CMK (cell line): ENCODE data around the gene PRKAR1A.
"Not testable (repeated sequence)": the region's sequence is repeated elsewhere in the genome, so short reads cannot be mapped to it uniquely, and the experiment has no call there.

Experiments used
- DNase-seq: peaks from one replicate; pipeline ENCODE4 v3.0.0-alpha.2; 2010; ENCODE audit warnings: low read depth

PRKAR1A gene

DNA sequence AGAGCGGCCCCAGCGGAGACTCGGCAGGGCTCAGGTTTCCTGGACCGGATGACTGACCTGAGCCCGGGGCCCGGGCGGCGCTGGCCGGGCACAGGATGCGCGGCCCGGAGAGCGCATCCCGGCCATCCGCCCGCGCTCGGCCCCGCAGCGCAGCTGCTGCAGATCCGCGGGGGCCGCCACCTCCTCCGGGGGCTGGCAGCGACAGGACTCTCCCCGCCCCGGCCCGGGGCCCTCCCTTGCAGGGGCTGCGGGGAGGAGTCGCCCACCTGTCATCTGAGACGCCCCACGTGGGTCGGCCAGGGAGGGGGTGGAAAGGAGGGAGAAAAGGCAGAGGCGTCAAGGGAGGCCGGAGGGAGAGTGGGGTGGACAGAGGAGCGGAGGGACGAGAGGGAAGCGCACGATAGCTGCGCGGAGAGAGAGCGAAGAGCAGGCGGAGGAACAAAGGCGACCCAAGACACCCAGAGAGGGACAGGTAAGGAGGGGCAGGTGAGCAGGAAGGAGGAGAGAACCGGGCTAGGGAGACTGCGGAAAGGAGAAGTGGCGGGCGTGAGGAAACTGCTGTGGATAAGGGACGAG is 471 bp upstream of the PRKAR1A start:
- peak; percentile 21 for DNase-seq

DNA sequence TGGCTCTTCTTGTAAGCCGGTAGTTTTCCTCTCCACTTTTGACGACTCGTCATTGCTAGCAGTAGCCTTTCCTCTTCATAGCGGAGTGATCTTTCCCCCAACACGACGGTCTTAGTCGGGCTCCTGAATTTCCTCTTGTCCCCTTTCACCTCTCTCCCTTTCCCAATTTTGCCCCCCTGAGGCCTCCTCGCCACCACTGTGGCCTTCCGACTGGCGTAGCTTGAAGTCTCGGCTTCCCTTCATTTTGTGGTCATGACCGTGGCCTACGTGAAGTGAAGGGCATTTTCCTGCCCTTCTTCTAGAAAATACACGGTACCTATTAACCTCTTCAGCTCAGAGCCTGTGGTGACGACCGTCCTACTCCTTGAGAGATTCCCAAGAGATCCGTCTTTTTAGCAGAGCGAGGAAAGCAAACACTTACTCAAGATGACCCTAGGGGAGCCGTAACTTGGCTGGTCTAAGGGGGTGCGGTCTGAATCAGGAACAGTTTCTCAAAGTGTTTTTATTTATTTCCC is 787 bp downstream of the PRKAR1A start:
- no peak for DNase-seq

DNA sequence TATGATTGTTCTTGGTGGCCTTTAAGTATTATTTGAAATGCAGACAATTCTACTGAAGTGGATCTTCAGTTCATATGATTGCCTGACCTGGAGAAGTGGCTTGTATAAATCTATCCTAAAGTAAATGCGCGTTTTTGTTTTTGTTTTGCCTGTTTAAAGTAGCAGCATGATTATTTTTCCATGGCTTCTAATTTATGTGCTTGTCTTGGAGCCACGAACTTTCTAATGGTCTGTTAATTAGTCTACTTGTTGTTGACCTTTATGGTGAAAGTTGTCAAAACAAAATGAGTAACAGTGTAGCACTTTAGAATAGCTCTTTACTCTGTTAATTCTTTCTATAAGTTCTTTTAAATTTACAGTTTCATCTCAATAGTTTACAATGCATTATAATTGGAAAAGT is 1.7 kb downstream of the PRKAR1A start:
- no peak for DNase-seq

DNA sequence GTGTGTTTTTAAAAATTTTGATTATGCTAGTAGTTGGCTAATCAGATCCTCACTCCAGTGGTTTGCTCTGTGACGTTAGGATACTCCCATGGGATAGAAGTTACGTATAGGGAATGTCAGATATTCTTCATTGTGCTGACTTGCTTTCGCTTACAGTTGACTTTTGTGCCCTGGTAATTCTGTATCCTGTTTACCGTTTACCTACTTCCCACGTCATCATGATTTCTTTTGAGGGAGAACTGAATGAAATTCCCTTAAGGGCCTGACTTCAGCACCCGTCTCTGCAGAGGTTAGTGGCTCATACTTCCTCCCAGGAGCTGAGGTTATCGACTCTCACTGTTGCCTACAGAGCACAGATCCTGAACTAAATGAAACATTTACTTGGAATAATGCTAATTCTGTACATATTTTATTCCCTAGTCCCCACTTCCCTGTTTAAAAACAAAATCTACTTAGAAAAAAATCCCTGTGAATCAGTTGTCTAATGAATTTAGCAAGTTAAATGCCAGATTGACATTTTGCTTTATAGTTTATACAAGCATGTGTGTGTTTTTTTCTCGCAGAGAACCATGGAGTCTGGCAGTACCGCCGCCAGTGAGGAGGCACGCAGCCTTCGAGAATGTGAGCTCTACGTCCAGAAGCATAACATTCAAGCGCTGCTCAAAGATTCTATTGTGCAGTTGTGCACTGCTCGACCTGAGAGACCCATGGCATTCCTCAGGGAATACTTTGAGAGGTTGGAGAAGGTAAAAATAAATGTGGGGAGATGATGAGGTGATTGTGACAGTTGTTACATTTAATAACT is 2.8 kb downstream of the PRKAR1A start:
- DNase-seq: no peak

DNA sequence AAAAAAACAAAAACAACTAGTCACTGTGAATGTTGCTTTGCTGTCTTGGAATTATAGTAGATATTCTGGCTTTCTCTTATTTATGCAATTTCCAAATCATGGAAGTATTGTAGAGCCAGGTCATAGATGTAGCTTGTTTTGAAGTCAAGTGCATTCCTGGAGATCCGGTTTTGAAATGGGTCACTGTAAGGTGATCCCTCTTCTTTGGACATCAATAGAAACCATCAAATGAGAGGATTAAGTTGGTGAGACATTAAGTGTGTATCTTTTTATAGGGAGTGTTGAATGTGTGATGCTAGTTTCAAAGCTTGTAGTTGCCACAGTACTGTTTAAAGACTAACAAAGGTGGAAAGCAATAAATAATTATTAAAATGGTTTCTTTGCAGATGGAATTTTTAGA is 4.5 kb downstream of the PRKAR1A start:
- no peak for DNase-seq

DNA sequence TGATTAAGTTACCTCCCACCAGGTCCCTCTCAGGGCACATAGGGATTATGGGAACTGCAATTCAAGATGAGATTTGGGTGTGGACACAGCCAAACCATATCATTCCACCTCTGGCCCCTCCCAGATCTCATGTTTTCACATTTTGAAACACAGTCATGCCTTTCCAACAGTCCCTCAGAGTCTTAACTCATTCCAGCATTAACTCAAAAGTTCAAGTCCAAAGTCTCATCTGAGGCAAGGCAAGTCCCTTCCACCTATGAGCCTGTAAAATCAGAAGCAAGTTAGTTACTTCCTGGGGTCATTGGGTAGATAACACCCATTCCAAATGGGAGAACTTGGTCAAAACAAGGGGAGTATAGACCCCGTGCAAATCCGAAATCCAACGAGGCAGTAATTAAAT is 5.4 kb downstream of the PRKAR1A start:
- DNase-seq: not testable (repeated sequence)

DNA sequence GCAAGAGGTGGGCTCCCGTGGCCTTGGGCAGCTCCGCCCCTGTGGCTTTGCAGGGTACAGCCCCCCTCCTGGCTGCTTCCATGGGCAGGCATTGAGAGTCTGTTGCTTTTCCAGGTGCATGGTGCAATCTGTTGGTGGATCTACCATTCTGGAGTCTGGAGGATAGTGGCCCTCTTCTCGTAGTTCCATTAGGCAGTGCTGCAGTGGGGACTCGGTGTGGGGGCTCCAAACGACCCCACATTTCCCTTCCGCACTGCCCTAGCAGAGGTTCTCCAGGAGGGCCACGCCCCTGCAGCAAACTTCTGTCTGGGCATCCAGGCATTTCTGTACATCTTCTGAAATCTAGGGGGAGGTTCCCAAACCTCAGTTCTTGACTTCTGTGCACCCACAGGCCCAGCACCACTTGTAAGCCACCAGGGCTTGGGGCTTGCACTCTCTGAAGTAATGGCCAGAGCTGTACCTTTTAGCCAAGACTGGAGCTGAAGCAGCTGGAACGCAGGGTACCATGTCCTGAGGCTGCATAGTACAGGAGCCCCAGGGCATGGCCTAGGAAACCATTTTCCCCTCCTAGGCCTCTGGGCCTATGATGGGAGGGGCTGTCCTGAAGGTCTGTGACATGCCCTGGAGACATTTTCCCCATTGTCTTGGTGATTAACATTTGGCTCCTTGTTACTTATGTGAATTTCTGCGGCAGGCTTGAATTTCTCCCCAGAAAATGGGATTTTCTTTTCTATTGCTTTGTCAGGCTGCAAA is 6.0 kb downstream of the PRKAR1A start:
- no peak for DNase-seq

DNA sequence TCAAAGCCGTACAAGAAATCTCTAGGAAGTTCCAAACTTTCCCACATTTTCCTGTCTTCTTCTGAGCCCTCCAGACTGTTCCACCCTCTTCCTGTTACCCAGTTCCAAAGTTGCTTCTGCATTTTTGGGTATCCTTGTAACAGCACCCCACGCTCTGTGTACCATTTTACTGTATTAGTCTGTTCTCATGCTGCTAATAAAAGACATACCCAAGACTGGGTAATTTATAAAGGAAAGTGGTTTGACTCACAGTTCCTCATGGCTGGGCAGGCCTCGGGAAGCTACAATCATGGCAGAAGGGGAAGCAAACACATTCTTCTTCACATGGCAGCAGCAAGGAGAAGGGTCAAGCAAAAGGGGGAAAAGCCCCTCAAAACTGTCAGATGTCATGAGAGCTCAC is 6.8 kb downstream of the PRKAR1A start:
- not testable (repeated sequence) for DNase-seq

DNA sequence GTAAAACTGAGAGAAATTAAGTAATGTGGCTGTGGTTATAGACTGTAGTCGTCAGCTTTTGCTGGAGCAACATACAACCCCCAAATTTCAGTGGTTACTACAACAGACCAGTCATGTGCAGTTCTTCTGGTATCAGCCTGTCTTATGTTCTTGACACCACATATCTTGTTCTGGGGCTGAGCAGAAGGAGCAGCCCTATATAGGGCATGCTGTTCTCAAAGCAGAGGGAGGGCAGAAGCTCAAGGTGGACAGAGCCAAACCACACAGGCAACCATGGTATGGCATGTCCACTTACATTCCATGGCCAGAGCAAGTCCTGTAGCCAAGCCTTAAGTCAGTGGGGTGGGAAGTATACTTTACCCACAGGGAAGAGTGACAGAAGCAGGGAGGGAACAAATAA is 7.7 kb downstream of the PRKAR1A start:
- no peak for DNase-seq

DNA sequence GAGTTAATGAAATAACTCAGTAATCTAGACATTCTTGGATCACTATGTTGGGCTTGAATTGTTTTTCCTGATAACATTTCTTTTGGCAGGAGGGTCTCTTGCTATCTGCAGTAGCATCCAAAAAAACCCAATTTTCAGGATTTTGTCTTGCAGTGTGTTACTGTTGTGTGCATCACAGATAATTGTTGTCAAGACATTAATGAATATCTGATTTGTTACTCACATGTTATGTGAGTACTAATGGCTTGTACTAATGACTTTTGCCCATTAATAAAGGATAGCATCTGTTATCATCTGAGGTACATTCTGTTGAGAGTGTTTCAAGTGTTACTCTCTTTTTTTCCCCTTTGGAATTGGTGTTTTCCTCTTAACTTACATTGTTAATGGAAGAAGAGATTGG is 10.0 kb downstream of the PRKAR1A start:
- no peak for DNase-seq

DNA sequence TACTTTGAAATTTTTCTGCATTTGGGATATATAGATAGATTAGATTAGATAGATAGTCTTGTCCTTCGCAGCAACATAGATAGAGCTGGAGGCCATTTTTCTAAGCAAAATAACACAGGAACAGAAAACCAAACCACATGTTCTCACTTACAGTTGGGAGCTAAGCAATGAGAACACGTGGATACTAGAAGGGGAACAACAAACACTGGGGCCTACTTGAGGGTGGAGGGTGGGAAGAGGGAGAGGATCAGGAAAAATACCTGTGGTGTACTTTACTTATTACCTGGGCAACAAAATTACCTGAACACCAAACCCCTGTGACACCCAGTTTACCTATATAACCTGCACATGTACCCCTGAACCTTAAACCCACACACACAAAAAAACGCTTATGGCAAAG is 14.3 kb downstream of the PRKAR1A start:
- no peak for DNase-seq

DNA sequence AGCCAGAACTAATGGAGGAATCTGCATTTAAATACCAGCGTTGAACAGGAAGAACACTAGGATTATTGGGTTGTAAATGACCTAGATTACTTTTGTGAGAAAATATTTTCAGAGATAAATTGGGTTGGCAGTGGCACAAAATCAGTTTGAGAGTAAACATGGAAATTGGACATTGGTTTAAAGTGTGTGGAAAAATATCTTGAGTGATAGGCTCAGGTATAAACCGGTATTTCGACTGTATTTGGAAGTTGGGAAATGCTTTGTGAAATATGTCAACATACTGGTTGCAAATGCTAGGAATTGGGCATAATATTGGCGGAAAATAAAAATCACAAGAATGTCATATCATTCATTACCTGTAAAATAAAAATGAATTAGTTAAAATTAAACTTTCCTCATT is 15.1 kb downstream of the PRKAR1A start:
- DNase-seq: no peak

DNA sequence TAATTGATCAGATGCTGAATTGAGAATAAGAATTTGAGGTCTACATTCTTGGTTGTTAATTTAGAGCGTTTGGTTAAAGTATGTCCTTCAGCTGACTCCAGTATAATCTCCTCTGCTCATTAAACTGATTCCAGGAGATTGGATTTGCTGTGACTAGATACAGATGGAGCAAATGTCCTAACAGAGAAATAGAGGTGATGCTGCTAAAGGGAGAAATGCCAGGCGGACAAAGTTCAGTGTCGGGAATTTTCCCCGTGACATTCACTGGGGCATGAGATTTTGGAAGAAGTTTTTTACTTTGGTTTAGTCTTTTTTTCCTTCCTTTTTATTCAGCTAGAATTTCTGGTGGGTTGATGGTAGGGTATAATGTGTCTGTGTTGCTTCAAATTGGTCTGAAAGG is 19.0 kb downstream of the PRKAR1A start:
- DNase-seq: no peak

DNA sequence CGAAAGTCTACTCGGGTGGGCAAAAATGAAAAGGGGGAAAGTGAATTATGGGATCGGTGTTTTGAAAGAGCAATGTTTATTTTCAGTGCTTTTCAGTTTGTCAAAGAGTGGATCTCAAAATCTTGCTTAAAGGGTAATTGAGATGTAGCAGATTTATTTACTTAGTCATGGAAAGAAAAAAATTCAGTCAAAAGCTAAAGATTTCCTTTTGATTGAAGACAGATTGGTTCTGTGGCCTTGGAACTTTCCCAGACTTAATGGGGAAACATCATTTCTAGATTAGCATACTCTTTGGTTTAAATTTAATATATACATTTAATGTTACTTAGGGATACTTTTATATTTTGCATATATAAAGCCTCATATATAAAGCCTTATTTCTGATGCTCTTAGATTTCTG is 20.6 kb downstream of the PRKAR1A start:
- DNase-seq: no peak

DNA sequence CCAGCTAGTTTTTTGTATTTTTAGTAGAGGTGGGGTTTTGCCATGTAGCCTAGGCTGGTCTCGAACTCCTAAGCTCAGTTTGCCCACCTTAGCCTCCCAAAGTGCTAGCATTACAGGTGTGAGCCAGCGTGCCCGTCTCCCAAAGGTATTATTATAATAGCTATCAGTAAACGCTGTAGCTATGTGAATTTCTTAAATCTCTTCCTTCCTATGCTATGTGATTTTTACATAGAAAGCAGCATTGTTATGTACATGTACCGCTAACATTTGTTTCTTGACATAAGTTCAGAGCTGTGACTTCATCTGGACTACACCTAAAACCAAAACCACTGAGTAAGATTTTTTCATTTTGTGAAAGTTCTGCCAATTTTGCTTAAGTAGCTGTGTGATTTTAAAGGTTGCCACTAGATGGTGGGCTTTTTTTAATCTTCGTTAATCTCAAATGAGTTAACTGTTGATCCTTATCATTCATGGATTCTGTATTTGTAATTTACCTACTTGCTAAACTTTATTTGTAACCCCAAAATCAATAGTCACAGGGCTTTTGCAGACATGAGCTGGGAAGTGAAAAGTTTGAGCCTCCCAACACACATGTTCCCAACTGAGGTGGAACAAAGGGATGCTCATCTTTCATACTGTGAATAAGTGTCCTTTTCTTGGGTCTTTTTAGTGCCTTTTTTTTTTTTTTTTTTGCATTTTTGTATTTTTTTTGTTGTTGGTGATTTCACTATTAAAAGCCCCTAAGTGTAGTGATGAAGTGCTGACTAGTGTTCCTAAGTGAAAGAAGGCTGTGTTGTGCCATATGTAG is 21.9 kb downstream of the PRKAR1A start:
- DNase-seq: no peak

DNA sequence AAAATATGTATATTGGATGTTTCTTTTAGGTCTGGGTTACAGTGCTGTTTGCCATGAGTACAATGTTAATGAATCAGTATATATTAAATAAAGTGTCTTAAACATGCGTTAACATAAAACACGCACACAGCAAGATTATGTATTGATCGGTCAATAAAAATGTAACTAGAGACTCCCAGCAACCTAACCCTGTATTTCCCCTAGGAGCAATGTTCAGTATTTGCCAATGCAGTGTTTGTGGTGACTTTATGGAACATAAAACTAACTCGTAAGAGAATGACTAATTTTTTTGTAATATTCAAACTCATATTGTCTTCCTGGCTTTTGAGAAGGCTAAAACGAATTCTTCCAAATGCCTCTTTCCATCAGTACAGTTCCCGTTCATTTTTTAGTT is 22.5 kb downstream of the PRKAR1A start:
- DNase-seq: no peak

DNA sequence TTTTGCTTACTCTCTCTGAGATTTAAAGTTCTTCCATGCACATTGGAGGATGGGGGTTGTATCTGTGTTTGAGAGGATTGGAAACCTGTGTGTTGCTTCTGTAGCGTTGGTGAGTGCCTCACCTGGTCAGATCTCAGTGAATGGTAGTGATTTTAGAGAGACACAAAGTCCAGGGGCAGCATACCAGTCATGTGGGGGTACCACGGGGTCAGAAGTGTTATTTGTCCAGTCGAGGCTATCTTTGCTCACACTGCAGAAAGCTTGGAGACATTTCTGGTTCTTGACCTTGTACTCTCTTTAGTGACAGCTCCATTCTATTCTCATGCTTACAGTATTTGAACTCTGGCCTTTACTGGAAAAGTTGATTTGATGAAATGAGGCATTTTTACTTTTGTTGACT is 23.7 kb downstream of the PRKAR1A start:
- DNase-seq: no peak

DNA sequence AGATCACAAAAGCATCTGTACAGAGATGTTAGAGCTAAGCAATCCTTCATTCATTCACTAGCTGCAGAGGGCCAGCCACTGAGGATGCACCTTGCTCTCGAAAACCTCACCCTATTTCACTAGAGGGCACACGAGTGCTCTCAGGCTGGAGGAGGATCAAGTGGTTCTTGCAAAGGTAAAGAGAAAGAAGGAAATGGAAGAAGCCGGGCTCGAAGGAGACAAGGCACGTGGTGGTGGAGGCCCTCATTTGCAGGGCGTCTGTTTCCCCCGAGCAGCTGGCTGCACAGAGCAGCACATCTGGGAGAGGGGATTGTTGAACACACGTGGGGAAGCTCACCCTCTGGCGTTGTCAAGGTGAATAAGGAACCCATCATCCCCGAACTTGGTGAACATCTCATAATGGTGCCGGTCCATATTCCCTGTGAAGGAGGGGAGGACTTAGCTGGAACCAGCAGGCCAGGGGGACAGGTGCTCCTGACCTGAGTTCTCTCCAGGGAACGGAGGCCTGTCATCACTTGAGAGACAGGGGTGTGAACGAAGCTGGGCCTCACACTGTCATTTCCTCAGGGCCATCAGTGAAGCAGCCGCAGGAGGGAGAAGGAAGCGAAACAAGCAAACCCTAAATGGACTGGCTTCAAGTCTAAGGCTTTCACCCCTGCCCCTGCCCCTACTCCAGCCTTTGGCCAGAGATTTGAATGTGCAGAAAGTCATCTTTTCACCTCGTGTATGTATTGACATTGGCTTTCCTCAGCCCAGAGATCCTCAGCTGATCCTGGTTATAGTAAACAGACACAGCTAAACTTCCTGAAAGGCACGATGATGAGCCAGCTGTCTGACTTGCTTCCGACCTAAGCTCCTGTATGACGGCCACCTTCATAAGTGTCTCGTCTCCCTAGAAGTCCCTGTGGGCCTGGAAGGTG is 27.6 kb downstream of the PRKAR1A start:
- DNase-seq: no peak

DNA sequence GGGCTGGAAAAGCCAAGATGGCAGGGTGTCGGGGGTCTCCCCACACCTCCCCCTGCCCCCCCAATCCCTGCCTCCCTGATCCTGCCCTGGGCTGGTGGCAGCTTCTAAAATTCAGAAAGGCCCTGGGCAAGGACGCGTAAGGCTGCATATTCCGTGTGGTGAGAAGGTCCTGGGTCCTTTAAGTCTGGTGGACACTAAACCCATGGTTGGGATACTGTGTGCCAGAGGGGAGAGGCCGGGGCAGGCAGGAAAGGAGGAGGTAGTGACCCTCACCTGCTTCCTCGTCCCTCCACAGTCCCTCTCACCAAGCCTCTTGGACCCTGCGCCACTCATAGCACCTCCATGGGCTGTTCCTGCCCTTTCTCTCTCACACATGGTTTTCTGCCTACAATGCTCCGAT is 28.8 kb downstream of the PRKAR1A start:
- DNase-seq: no peak

DNA sequence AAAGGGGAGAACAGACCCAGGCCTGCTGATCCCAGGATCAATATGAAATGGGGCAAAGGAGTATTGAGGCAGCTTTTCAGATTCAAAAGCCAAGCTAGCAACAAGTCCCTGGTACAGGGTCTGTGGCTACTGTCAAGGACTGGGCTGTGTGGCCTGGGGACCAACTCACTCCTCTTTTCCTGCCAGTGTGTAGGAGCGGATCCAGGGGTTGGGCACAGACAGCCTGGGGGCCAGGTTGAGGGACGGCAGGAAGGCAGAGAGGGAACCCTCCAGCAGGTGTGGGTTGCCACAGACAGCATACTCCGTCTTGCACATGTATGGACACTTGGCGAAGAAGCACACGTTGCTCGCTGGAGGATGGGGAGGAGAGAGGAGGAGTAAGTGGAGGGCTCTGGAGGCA is 29.6 kb downstream of the PRKAR1A start:
- no peak for DNase-seq
